HEK293 (cell line): ENCODE data around the gene PEAK3.

Experiments used
- CTCF ChIA-PET: fragments of 350-600 bp; formaldehyde crosslinking; extraction: SDS; loops from one replicate; lab custom pipeline; 2021; ENCODE audit warnings: antibody characterized with exemption; lab: Yijun Ruan, JAX
- POLR2A ChIA-PET: fragments of 300-600 bp; formaldehyde crosslinking; extraction: SDS; loops from one replicate; lab custom pipeline; 2020; ENCODE audit warnings: antibody characterized with exemption, inconsistent platforms; lab: Yijun Ruan, JAX
- H3K27ac ChIP-seq: fragments of 200-500 bp; sonication (Bioruptor generic); 2 replicates; pipeline ENCODE4 v1.5.1; 2014; ENCODE audit warnings: low read depth, low read length, control low read depth, inconsistent platforms; ENCODE audit errors: extremely low read depth
- H3K36me3 ChIP-seq, 2 experiments: fragments of 200-500 bp in 1 of 2; sonication (Bioruptor generic) in 1 of 2; 1 replicate in 1 of 2; 2 replicates in 1 of 2; pipeline ENCODE4 v1.5.1; 2014 to 2017; ENCODE audit warnings: inconsistent platforms in 2 of 2, low read length in 2 of 2; ENCODE audit not compliant: control insufficient read depth in 2 of 2, insufficient read depth in 1 of 2
- H3K4me1 ChIP-seq: fragments of 200-500 bp; sonication (Bioruptor generic); 2 replicates; pipeline ENCODE4 v1.5.1; 2014; ENCODE audit warnings: mild to moderate bottlenecking, low read length, inconsistent platforms; ENCODE audit not compliant: control insufficient read depth, insufficient read depth
- H3K4me3 ChIP-seq: 2 replicates; pipeline ENCODE4 v1.5.1; 2011; ENCODE audit warnings: low read depth, mild to moderate bottlenecking, control low read depth, low read length, moderate library complexity
- H3K9me3 ChIP-seq: fragments of 200-500 bp; sonication (Bioruptor generic); 2 replicates; pipeline ENCODE4 v1.5.1; 2014; ENCODE audit warnings: low read depth, low read length, inconsistent platforms; ENCODE audit not compliant: control insufficient read depth, insufficient read depth
- ATF2 ChIP-seq: fragments of 450-650 bp; formaldehyde crosslinking; IDR thresholded peaks from 2 replicates; pipeline ENCODE4 v1.5.1; 2016; ENCODE audit warnings: missing biosample characterization, missing genetic modification characterization, low read depth
- BCL11B ChIP-seq: fragments of 450-650 bp; formaldehyde crosslinking; IDR thresholded peaks from 2 replicates; pipeline ENCODE4 v1.5.1; 2016; ENCODE audit warnings: low read depth, missing biosample characterization, missing genetic modification characterization
- KLF1 ChIP-seq: fragments of 450-650 bp; formaldehyde crosslinking; IDR thresholded peaks from 2 replicates; pipeline ENCODE4 v1.5.1; 2016; ENCODE audit warnings: missing biosample characterization, missing genetic modification characterization
- MEIS1 ChIP-seq: sonication (generic); formaldehyde crosslinking; IDR thresholded peaks from 2 replicates; pipeline ENCODE4 v1.8.1; 2022; ENCODE audit warnings: missing genetic modification reagents, mild to moderate bottlenecking, borderline replicate concordance
- PATZ1 ChIP-seq: fragments of 450-650 bp; formaldehyde crosslinking; IDR thresholded peaks from 2 replicates; pipeline ENCODE4 v1.5.1; 2016; ENCODE audit warnings: missing biosample characterization, missing genetic modification characterization
- SP2 ChIP-seq: fragments of 450-650 bp; formaldehyde crosslinking; IDR thresholded peaks from 2 replicates; pipeline ENCODE4 v1.5.1; 2016; ENCODE audit warnings: missing biosample characterization, missing genetic modification characterization
- ZBTB44 ChIP-seq: fragments of 450-650 bp; IDR thresholded peaks from 2 replicates; pipeline ENCODE4 v1.5.1; 2018; ENCODE audit warnings: missing biosample characterization, mild to moderate bottlenecking, missing genetic modification characterization
- ZFP69B ChIP-seq: fragments of 450-650 bp; formaldehyde crosslinking; IDR thresholded peaks from 2 replicates; pipeline ENCODE4 v1.5.1; 2016; ENCODE audit warnings: missing biosample characterization, missing genetic modification characterization
- ZNF184 ChIP-seq: fragments of 450-650 bp; IDR thresholded peaks from 2 replicates; pipeline ENCODE4 v1.5.1; 2018; ENCODE audit warnings: missing biosample characterization, mild to moderate bottlenecking, missing genetic modification characterization
- ZNF2 ChIP-seq: fragments of 450-650 bp; formaldehyde crosslinking; IDR thresholded peaks from 2 replicates; pipeline ENCODE4 v1.5.1; 2016; ENCODE audit warnings: missing biosample characterization, missing genetic modification characterization
- ZNF335 ChIP-seq: fragments of 450-650 bp; formaldehyde crosslinking; conservative IDR thresholded peaks from 2 replicates; pipeline ENCODE4 v1.5.1; 2016; ENCODE audit warnings: missing biosample characterization, missing genetic modification characterization
- ZNF362 ChIP-seq: fragments of 450-650 bp; formaldehyde crosslinking; IDR thresholded peaks from 2 replicates; pipeline ENCODE4 v1.5.1; 2016; ENCODE audit warnings: missing biosample characterization, missing genetic modification characterization
- ZNF398 ChIP-seq: fragments of 450-650 bp; formaldehyde crosslinking; IDR thresholded peaks from 2 replicates; pipeline ENCODE4 v1.5.1; 2017; ENCODE audit warnings: missing biosample characterization, missing genetic modification characterization
- ZNF518A ChIP-seq: fragments of 450-650 bp; formaldehyde crosslinking; conservative IDR thresholded peaks from 2 replicates; pipeline ENCODE4 v1.5.1; 2016; ENCODE audit warnings: low read depth, missing biosample characterization, missing genetic modification characterization
- ZNF529 ChIP-seq: fragments of 450-650 bp; formaldehyde crosslinking; IDR thresholded peaks from 2 replicates; pipeline ENCODE4 v1.5.1; 2017; ENCODE audit warnings: missing genetic modification characterization, missing biosample characterization; ENCODE audit not compliant: insufficient replicate concordance
- ZNF571 ChIP-seq: fragments of 450-650 bp; formaldehyde crosslinking; IDR thresholded peaks from 2 replicates; pipeline ENCODE4 v1.5.0; 2017; ENCODE audit warnings: missing biosample characterization, missing genetic modification characterization
- ZNF623 ChIP-seq: fragments of 450-650 bp; formaldehyde crosslinking; IDR thresholded peaks from 2 replicates; pipeline ENCODE4 v1.5.1; 2016; ENCODE audit warnings: missing biosample characterization, missing genetic modification characterization
- ZNF626 ChIP-seq: fragments of 450-650 bp; sonication (Bioruptor Pico); formaldehyde crosslinking; IDR thresholded peaks from 2 replicates; pipeline ENCODE4 v1.5.1; 2018; ENCODE audit warnings: missing biosample characterization, missing genetic modification characterization, inconsistent platforms

Gene PEAK3

GRCh38 chr19:2268480-2268830 lies 13.5 kb downstream of the PEAK3 start:
- no peaks in the 10 kb centered on the region for H3K9me3 ChIP-seq
- no peak overlapping the region for H3K27ac ChIP-seq
- TF ChIP-seq SP2 (tag by site-specific recombination) (no peak), ZNF2 (tag by site-specific recombination) (no peak), ZNF398 (tag by site-specific recombination) (no peak), ZNF335 (tag by site-specific recombination) (no peak), ZNF626 (tag by site-specific recombination) (no peak), ATF2 (tag by site-specific recombination) (no peak), ZNF184 (no peak), ZNF623 (tag by site-specific recombination) (no peak), KLF1 (tag by site-specific recombination) (no peak), MEIS1 (CRISPR knock-in tag) (no peak), BCL11B (tag by site-specific recombination) (no peak), ZNF362 (tag by site-specific recombination) (no peak), ZNF571 (tag by site-specific recombination) (no peak), ZBTB44 (tag by site-specific recombination) (no peak), ZFP69B (tag by site-specific recombination) (no peak), PATZ1 (tag by site-specific recombination) (no peak), ZNF529 (tag by site-specific recombination) (no peak), ZNF518A (no peak)
- H3K4me1 ChIP-seq, result 0 out of 2 replicates have a peak, but pooled peaks cover 5% of the 10 kb centered on the region
- H3K36me3 ChIP-seq, result peaks cover 6 to 21% of the 10 kb centered on the region in 2 experiments; a peak in 2 of 3 replicates
- POLR2A ChIA-PET, result no interaction called here
- CTCF ChIA-PET, result no interaction called here
- no peak overlapping the region; the same call in 1 of the 2 replicates for H3K4me3 ChIP-seq
